Stomach smooth muscle (tissue), 2 donors: ENCODE measurements around the gene SLC25A31.

ENCODE experiments used
- H3K27ac ChIP-seq: one replicate; pipeline ENCODE4 v1.7.0; 2013; ENCODE audit warnings: mild to moderate bottlenecking, low read length, inconsistent platforms
- H3K27me3 ChIP-seq, 2 donors: one replicate each; pipeline ENCODE4 v1.7.0; 2013; ENCODE audit warnings: low read length in 2 of 2; ENCODE audit not compliant: insufficient read depth in 2 of 2, control insufficient read depth in 1 of 2
- H3K36me3 ChIP-seq, 2 donors: one replicate each; pipeline ENCODE4 v1.7.0; 2013; ENCODE audit warnings: low read length in 2 of 2; ENCODE audit not compliant: control insufficient read depth in 2 of 2, insufficient read depth in 2 of 2
- H3K4me1 ChIP-seq: one replicate; pipeline ENCODE4 v1.7.0; 2013; ENCODE audit warnings: low read length; ENCODE audit not compliant: control insufficient read depth, insufficient read depth
- H3K4me3 ChIP-seq, 2 donors: one replicate each; pipeline ENCODE4 v1.7.0; 2013; ENCODE audit warnings: low read length in 2 of 2
- H3K9ac ChIP-seq, 2 donors: one replicate each; pipeline ENCODE4 v1.7.0; 2013; ENCODE audit warnings: low read length in 2 of 2, mild to moderate bottlenecking in 1 of 2
- H3K9me3 ChIP-seq, 2 donors: one replicate each; pipeline ENCODE4 v1.7.0; 2013; ENCODE audit warnings: low read length in 2 of 2; ENCODE audit not compliant: control insufficient read depth in 2 of 2
- donor health status: healthy.
- donor health status: Pancreatic carcinoma.

The SLC25A31 gene

GRCh38 chr4:127730142-127730913 lies at the start of gene SLC25A31:
Gene SLC25A31, plus strand, starts transcription at chr4:127730400. Its CDS starts 146 bp downstream, at chr4:127730546.
- Histone ChIP-seq H3K4me3 (no peak within 1 kb of the TSS), H3K4me1 (no peaks in the 10 kb centered on the region), H3K27ac (no peak within 1 kb of the TSS), H3K9ac (no peak within 1 kb of the TSS), H3K9me3 (no peaks in the 10 kb centered on the region), H3K36me3 (no peaks in the 10 kb centered on the region), H3K27me3 (no peaks in the 10 kb centered on the region)

- Histone ChIP-seq H3K4me1 (no peaks in the 10 kb centered on the region), H3K4me3 (no peak overlapping the region), H3K9ac (no peak overlapping the region), H3K27me3 (no peaks in the 10 kb centered on the region), H3K9me3 (no peaks in the 10 kb centered on the region), H3K36me3 (no peaks in the 10 kb centered on the region), H3K27ac (no peak overlapping the region)
Measured at GRCh38 chr4:127685292-127685691, 44.9 kb upstream of the SLC25A31 start.

DNA sequence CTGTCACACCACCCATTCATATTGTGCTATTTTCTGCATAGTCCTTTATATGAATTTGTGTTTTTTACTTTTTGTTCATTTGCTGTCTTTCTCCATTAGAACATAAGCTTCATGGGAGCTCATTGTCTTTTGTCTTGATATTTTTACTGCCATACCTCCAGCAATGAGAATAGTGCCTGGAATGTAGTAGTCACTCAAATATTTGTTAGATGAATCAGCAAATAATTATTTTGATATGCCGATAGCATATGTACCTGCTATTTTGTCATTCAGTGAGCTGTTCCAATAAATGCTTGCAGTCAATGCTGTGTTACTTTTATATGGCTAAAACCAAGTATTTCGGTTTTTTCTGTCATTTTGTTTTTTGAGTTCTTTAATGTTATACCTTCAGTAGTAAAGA lies 43.5 kb upstream of the SLC25A31 start:
- no peaks in the 10 kb centered on the region for H3K27me3 ChIP-seq
- H3K9ac ChIP-seq = no peak overlapping the region
- no peak overlapping the region for H3K27ac ChIP-seq
- H3K36me3 ChIP-seq = peaks cover 0 to 3% of the 10 kb centered on the region in 2 donors
- no peak overlapping the region for H3K4me3 ChIP-seq
- H3K9me3 ChIP-seq = no peaks in the 10 kb centered on the region
- no peaks in the 10 kb centered on the region for H3K4me1 ChIP-seq

GRCh38 chr4:127687580-127687979 lies 42.6 kb upstream of the SLC25A31 start:
- H3K36me3 ChIP-seq = peaks cover 0 to 6% of the 10 kb centered on the region in 2 donors
- H3K27me3 ChIP-seq = no peaks in the 10 kb centered on the region
- no peaks in the 10 kb centered on the region for H3K4me1 ChIP-seq
- no peak overlapping the region for H3K4me3 ChIP-seq
- H3K27ac ChIP-seq = no peak overlapping the region
- no peaks in the 10 kb centered on the region for H3K9me3 ChIP-seq
- no peak overlapping the region for H3K9ac ChIP-seq

GRCh38 chr4:127698789-127699200 lies 31.4 kb upstream of the SLC25A31 start:
- H3K36me3 ChIP-seq = no peaks in the 10 kb centered on the region
- no peaks in the 10 kb centered on the region for H3K27me3 ChIP-seq
- H3K27ac ChIP-seq = no peak overlapping the region
- no peak overlapping the region for H3K9ac ChIP-seq
- H3K4me3 ChIP-seq = no peak overlapping the region
- peaks cover 0 to 3% of the 10 kb centered on the region in 2 donors for H3K9me3 ChIP-seq
- H3K4me1 ChIP-seq = no peaks in the 10 kb centered on the region

GRCh38 chr4:127708985-127709384 lies 21.2 kb upstream of the SLC25A31 start:
- Histone ChIP-seq H3K27ac (no peak overlapping the region), H3K4me1 (no peaks in the 10 kb centered on the region), H3K9ac (no peak overlapping the region), H3K36me3 (peaks cover 8 to 23% of the 10 kb centered on the region in 2 donors), H3K27me3 (no peaks in the 10 kb centered on the region), H3K4me3 (no peak overlapping the region), H3K9me3 (no peaks in the 10 kb centered on the region)

DNA sequence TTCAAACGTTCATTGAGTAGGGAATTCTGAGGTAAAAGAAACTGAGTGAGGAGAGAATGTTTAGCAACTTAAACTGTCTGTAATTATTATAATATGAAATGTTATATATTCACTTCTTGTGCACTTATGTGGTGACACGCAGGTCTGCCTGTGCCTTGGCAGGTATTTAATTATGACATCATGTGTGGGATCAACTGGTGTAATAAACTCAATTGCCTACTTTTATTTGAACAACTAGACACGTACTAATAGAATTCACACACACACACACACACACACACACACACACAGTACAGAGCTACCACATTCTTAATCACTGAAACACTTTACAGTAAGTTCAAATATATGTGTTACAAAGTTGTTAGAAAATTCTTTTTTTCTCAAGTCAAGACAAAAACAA lies 20.7 kb upstream of the SLC25A31 start:
- Histone ChIP-seq H3K27ac (no peak overlapping the region), H3K9ac (no peak overlapping the region)

DNA sequence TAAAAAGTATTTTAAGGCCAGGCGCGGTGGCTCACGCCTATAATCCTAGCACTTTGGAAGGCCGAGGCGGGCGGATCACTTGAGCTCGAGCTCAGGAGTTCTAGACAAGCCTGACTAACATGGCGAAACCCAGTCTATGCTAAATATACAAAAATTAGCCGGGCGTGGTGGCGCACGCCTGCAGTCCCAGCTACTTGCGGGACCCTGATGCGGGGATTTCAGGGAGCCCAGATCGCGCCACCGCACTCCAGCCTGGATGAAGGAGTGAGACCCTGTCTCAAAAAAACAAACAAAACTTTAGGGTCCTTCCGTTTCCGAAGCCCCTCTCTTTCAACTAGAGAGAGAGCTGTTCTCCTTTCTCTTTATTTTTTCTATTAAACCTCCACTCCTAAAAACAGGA lies 1.2 kb downstream of the SLC25A31 start:
- Histone ChIP-seq H3K4me3 (no peak overlapping the region), H3K9ac (no peak overlapping the region), H3K27me3 (no peaks in the 10 kb centered on the region), H3K36me3 (no peaks in the 10 kb centered on the region), H3K4me1 (no peaks in the 10 kb centered on the region), H3K27ac (no peak overlapping the region), H3K9me3 (no peaks in the 10 kb centered on the region)

More for the DNA sequence above, 20.7 kb upstream of the SLC25A31 start:
- peaks cover 10 to 26% of the 10 kb centered on the region in 2 donors for H3K36me3 ChIP-seq
- no peaks in the 10 kb centered on the region for H3K27me3 ChIP-seq
- H3K9me3 ChIP-seq = no peaks in the 10 kb centered on the region
- H3K4me3 ChIP-seq = no peak overlapping the region
- no peaks in the 10 kb centered on the region for H3K4me1 ChIP-seq

DNA sequence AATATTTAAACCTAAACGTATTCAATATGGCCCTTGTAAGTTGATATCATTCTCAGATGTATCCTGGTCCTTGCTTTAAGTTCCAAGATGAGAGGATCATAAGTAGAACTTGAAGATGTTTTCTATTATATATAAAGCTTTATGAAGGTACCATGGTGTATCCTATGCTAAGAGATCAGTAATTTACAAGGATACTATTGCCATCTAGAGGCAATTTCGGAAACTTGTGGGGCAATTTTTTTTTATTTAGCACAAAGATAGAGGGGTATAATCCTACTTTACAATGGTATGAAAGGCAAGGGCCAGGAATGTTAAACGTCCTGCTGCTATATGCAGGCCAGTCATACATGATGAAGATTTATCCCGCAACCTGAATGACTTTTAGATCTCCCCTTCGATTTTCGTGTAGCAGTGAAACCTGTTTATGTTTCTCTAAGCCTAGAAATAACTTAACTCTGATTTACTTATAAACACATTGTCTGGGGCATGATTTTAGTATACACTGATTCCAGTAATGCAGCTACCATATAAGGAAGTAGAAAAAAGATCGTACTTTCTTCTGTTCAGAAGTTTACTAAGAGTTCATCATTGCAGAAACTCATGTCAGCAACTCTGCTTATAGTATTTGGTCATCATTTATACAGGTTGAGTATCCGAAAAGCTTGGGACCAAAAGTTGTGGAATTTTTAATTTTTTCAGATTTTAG lies 2.6 kb downstream of the SLC25A31 start:
- H3K27me3 ChIP-seq = no peaks in the 10 kb centered on the region
- H3K36me3 ChIP-seq = no peaks in the 10 kb centered on the region
- no peak overlapping the region for H3K9ac ChIP-seq
- no peak overlapping the region for H3K27ac ChIP-seq
- H3K9me3 ChIP-seq = no peaks in the 10 kb centered on the region
- no peak overlapping the region for H3K4me3 ChIP-seq
- H3K4me1 ChIP-seq = no peaks in the 10 kb centered on the region

DNA sequence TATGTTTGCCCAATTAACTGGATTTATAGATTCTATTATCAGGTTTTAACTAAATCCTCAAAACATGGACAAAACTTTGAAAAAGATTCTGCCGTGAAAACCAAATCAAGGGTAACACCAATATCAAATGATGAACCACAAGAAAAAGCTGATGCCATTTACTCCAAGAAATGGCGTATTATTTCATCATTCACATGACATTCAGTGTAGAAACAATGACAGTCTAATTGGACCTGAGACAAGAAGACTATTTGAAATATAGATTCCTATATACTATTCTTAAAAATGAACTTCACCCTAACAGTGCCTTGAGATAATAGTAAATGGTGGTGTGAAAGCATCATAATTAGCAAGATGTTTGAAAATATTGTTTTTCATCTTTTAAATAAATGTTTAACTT lies 4.8 kb downstream of the SLC25A31 start:
- no peaks in the 10 kb centered on the region for H3K36me3 ChIP-seq
- H3K27me3 ChIP-seq = no peaks in the 10 kb centered on the region
- no peak overlapping the region for H3K4me3 ChIP-seq
- no peak overlapping the region for H3K9ac ChIP-seq
- H3K4me1 ChIP-seq = no peaks in the 10 kb centered on the region
- H3K9me3 ChIP-seq = no peaks in the 10 kb centered on the region
- H3K27ac ChIP-seq = no peak overlapping the region

- Histone ChIP-seq H3K9me3 (no peaks in the 10 kb centered on the region), H3K9ac (no peak overlapping the region), H3K4me3 (no peak overlapping the region), H3K4me1 (no peaks in the 10 kb centered on the region), H3K27me3 (no peaks in the 10 kb centered on the region), H3K36me3 (no peaks in the 10 kb centered on the region), H3K27ac (no peak overlapping the region)
Measured at GRCh38 chr4:127737295-127737694, 7.1 kb downstream of the SLC25A31 start.
